COLO668 (cell line): ENCODE results near the gene IQCB1.
"Not testable (repeated sequence)": the region's sequence is repeated elsewhere in the genome, so short reads cannot be mapped to it uniquely, and the experiment has no call there.

Experiments used
- DNase-seq: peaks from one replicate; lab custom pipeline; 2025; ENCODE audit not compliant: unreplicated experiment; lab: John Stamatoyannopoulos, UW

IQCB1 gene

GRCh38 chr3:121809249-121809648 lies 25.6 kb downstream of the IQCB1 start:
- DNase-seq, result no peak

GRCh38 chr3:121803771-121804320 lies 31.0 kb downstream of the IQCB1 start:
- DNase-seq, result no peak

GRCh38 chr3:121800906-121801305 lies 34.0 kb downstream of the IQCB1 start:
- DNase-seq, result no peak

DNA sequence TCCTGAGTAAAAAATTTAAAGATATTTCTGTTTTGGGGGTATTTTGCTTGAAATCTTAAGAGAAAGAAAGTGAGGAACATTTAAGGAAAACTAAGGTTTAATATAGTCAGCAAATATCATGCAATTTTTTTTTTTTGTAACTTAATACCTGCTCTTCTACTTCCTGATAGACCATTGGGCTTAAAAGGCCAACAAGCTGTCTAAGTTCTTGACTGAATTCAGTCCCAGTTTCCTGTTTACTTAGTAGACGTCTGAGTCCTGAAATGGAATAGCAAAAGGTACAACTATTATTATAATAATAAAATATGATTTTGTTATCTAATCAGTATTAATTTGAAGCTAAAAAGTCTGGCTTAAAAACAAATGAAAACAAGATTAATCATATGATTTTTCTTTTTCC lies 37.9 kb downstream of the IQCB1 start:
- no peak for DNase-seq

DNA sequence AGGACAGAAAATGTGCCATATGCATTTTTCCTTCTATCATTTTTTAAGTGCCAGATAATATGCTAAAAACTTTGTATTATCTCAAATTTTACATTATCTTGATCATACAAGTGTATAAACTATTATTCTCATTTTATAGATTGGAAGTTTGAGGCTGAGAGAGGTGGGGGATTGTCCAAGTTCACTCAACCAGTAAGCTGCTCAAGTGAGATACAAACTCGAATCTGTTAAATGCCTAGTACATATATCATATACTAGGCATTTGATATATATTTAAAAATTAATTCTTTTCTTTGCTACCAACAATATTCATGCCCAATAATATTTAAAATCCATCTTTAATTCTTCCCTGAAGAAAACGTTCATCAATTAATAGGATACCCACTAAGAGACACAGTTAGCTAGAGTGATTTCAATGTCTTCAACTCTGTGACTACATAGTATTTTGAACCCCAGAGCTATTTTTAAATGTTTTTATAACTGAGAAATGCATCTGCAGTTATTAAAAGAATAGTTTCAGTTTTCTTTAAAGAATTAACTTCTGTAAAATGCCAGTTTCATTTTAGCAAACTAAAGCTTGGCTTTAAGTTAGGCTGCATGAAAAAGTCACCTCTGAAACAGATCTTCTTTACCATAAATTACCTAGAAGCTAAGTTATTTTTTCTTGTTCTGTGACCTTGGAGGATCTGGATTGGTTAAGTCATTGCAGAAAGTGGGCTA lies 40.4 kb downstream of the IQCB1 start:
- no peak for DNase-seq

DNA sequence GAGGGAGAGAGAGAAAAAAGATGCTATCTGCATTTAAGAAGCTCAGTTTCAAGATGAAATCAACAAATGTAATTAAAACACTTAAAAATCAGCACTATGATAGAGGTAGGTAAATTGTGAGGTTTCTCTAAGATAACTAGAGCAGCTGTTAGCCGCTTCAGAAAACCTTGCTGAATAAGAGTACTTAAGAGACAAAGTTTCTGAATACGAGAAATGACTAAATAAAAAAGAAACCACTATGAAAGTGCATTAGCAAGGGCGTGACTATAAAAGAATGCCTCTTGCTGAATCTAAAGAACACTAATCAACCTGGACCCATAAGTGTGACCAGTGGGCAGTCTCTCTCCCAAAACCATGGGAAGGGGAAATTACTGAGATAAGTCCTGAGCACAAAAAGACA lies 41.8 kb downstream of the IQCB1 start:
- DNase-seq, result no peak

DNA sequence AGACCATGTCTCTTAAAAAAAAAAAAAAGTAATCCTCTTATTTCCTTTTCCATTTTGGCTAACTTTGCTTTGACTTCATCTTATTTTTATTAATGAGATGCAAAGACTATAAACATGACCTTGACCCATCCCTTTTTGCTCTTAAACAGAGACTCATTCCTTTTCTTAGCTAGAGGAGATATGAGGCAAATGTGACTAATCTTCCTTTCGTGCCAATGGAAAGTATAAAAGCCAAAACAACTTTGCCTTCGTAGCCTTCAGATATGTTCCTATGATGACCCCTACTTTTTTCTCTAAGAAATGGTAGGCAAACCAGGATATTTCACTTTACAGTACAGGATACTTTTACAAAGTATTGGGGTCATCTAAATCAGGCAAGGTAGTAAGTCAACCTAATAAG lies 48.4 kb downstream of the IQCB1 start:
- no peak for DNase-seq

DNA sequence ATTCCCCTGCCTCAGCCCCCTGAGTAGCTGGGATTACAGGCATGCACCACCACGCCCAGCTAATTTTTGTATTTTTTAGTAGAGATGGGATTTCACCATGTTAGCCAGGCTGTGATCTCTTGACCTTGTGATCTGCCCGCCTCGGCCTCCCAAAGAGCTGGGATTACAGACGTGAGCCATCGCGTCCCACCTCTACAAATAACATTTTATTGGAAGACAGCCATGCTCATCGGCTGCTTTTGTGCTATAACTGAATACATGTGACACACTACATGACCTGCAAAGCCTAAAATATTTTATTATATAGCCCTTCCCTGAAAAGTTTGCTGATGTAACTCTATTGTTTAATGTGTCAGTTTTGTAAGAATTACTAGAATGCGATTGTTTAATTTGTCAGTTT lies 52.1 kb downstream of the IQCB1 start:
- not testable (repeated sequence) for DNase-seq

DNA sequence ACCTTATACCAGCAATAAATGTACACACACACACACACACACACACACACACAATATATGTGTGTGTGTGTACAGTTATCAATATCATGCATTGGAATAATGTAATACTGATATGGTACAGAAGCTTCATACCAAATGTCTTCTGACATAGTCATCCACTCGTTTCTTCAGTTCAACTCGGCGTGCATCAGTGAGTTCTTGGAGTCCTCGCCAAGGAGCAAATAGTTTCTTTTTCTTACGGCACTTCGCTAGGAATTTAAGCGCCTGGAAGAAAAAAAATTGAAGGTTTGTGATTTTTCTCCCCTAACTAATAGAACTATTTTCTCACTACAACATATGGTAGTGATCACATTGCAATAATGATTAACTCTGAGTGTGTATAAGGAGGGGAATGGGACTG lies 53.2 kb downstream of the IQCB1 start:
- DNase-seq, result no peak

DNA sequence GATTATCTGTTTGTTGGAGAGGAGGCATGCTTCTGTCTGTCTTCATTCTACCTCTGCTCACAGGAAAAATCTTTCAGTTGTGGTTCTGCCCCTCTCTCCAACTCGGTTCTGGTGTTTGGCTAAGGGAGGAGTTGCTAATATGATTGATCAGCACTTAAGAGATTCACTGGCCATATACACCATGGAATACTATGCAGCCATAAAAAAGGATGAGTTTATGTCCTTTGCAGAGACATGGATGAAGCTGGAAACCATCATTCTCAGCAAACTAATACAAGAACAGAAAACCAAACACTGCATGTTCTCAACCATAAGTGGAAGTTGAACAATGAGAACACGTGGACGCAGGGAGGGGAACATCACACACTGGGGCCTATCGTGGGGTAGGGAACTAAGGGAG lies 59.8 kb downstream of the IQCB1 start:
- DNase-seq, result not testable (repeated sequence)

- DNase-seq, result no peak
Measured at GRCh38 chr3:121769246-121769645, 65.6 kb downstream of the IQCB1 start.

GRCh38 chr3:121768452-121768851 lies 66.4 kb downstream of the IQCB1 start:
- DNase-seq, result no peak

DNA sequence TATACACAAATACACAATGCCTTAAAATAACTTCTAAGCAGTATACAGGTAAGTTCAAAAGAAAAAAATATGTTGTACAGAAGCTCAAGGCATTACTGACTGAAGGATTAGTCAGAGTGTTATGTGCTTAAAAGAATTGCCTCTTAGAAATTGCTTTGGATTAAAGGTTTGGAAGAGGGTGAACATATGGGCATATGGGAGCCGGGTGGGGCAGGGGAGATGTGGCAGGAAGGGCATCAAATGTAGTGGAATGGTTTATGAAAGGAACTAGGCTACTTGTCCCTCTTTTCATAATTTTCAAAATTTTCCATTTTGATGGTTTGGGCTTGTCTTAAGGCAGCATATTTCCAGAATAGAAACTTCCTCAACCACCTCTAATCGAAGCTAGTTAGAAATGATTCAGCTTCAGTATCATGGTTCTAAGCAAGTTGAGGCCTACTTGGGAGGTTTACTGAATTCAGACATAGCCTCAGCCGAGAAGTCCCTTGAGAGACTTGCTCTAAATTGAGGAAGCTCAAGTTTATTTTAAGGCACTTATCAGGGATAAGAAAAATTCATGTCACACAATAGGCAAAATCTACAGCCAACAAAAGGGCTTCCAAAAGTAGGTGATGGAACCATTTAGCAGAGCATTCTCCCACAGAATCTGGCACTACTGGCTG lies 75.2 kb downstream of the IQCB1 start:
- no peak for DNase-seq

DNA sequence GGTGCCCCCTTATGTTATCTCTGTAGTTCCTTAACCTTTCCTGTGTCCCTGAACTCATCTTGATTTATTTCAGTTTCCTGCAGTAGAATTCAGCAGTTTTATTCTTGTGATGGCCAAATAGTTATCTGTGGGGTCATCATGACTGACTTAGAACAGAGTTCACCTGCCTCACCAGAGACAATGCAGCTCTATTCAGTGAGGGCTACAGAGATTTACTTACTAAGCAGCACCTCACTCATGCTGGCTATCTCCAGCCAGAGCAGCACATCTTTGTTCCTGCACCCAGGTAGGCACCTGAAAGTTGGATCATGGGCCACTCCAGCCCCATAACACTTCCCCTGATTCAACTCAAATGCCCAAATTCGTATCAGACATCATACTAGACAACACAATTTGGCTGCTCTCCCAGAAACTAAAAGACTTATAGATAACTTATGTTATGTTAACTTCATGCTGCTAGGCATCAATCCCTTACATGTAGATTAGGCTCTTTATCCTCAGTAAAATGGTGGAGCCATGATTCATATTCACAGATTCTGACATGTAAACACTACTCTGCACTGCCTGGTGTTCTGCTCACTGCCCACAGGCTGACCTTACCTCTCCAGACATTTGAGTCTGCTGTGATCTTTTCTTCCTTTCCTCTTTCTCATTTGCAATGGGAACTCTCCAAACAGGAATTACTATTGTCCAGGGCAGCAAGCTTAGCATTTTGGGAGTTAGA lies 76.0 kb downstream of the IQCB1 start:
- no peak for DNase-seq

DNA sequence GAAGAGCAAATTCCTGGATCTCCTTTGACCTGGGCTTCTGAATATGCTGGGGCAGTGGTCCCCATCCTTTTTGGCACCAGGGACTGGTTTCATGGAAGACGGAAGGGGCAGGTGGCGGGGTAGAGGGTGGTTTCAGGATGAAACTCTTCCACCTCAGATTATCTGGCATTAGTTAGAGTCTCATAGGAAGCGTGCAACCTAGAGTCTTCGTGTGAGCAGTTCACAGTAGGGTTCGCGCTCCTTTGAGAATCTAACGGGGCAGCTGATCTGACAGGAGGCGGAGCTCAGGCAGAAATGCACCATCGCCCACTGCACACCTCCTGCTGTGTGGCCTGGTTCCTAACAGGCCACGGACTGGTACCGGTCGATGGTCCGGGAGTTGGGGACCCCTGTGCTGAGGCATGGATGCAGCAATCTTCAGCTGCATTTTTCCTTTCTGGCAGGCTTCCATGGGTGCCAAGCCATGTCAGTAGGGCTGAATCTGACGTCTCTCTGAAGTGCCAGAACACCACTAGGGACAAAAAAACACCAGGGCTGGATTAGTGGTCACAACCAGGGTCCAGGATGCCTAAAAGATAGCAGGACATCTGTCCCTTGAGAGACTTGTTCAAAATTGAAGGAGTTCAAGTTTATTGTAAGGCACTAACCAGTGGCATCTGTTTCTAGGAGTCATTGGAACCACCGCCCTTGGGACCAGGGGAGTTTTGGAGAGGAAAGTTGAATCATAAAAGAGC lies 76.9 kb downstream of the IQCB1 start:
- no peak for DNase-seq

DNA sequence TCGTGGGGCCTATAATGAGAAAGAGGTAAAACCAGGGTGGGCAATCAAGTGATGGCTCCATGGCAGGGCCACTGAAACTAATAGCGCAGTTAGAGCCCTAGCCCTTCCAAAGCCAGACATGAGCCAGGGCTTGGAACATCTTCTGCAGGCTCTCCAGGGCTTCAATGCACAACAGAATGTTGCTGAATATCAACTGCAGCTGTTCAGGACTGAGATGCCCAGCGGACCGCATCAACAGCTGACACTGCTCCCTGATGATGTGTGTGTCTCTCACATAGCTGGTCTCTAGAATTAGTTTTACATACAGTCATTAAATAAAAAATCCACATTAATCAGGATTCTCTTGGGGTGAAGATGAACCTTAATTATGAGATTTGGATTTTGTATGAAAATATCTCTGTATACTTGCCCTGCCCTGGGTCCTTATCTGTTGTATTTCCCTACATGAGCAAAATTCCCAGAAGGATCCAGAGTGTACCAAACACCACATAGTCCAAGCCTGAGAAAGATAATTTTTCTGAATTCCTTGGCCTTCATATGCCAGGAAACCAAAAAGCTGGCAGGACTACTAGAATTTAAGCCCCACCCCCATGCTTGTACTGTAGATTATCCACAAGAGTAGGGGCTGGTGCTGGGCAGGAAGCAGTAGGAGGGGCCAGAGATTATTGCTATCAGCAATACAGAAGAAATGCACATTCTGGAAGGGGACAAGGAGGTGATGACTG lies 77.6 kb downstream of the IQCB1 start:
- peak; percentile 2 for DNase-seq

DNA sequence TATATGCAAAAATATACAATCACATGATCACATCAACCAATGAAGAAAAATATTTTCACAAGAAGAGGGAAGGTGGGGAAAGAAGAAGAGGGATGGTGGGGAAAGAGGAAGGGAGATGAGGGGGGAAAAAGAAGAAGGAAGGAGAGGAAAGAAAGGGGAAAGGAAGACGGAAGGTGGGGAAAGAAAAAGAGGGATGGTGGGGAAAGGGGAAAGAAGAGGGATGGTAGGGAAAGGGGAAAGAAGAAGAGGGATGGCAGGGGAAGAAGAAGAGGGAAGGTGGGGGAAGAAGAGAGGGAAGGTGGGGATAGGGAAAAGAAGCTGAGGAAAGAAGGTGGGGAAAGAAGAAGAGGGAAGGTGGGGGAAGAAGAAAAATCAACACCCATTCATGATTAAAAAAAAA lies 82.1 kb downstream of the IQCB1 start:
- DNase-seq, result no peak

- DNase-seq, result no peak
Measured at GRCh38 chr3:121752261-121752660, 82.6 kb downstream of the IQCB1 start.

DNA sequence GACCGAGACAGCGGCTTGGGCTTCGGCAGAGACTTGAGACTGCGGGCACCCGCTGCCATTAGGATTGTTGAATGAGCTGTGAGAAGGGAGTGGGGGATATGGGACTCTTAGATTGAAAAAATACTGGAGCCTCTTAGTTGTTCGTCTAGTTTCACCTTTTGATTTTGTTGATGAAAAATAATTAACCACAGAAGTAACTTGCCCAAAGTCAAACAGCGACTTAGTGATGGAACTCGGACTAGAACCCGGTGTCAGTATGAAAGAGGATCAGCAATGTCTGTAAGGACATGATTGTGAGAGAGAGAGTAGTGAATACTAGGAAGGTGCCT lies 84.8 kb downstream of the IQCB1 start:
- DNase-seq, result no peak

GRCh38 chr3:121749276-121750086 lies 85.4 kb downstream of the IQCB1 start, which contains the start of gene GOLGB1:
Gene GOLGB1 (minus strand): TSS chr3:121749741. CDS start chr3:121730971, 18,770 bp downstream.
- peak; percentile 94 for DNase-seq
